H1 (cell line): ENCODE results near the gene MCUB.

Experiments
- BACH1 ChIP-seq: IDR thresholded peaks from 2 replicates; pipeline ENCODE4 v1.6.1; 2012; ENCODE audit warnings: low read length, improper control_type of control experiment
- BCL11A ChIP-seq, 2 experiments: IDR thresholded peaks; one replicate each; pipeline ENCODE4 v1.6.1; 2011; ENCODE audit warnings: low read depth in 2 of 2, low read length in 2 of 2, mild to moderate bottlenecking in 2 of 2
- EP300 ChIP-seq, 2 experiments: IDR thresholded peaks; 1 replicate in 1 of 2; 2 replicates in 1 of 2; pipeline ENCODE4 v1.6.1; 2011 to 2012; ENCODE audit warnings: low read depth in 2 of 2, low read length in 2 of 2, mild to moderate bottlenecking in 2 of 2, borderline replicate concordance in 1 of 2, inconsistent platforms in 1 of 2, moderate library complexity in 1 of 2
- GABPA ChIP-seq: IDR thresholded peaks from 2 replicates; pipeline ENCODE4 v1.6.1; 2011; ENCODE audit warnings: mild to moderate bottlenecking, low read length, moderate library complexity, borderline replicate concordance; ENCODE audit not compliant: insufficient read depth
- POLR2A ChIP-seq, 2 experiments: IDR thresholded peaks; 1 replicate in 1 of 2; 2 replicates in 1 of 2; pipeline ENCODE4 v1.6.1; 2011; ENCODE audit warnings: low read depth in 2 of 2, low read length in 2 of 2, mild to moderate bottlenecking in 2 of 2; ENCODE audit errors: control extremely low read depth in 1 of 2
- RAD21 ChIP-seq, 2 experiments: IDR thresholded peaks in 1 of 2; conservative IDR thresholded peaks in 1 of 2; 2 replicates each; pipeline ENCODE4 v1.6.1; 2011; ENCODE audit warnings: low read depth in 2 of 2, low read length in 2 of 2, improper control_type of control experiment in 1 of 2, inconsistent platforms in 1 of 2, mild to moderate bottlenecking in 1 of 2, moderate library complexity in 1 of 2
- SIRT6 ChIP-seq: IDR thresholded peaks from one replicate; pipeline ENCODE4 v1.7.1; 2012; ENCODE audit warnings: low read length, inconsistent platforms
- TAF1 ChIP-seq: IDR thresholded peaks from 2 replicates; pipeline ENCODE4 v1.6.1; 2011; ENCODE audit warnings: mild to moderate bottlenecking, low read depth, low read length
- TF ChIP-seq, protein P1 (sequence below), 3 experiments: IDR thresholded peaks; 1 replicate in 2 of 3; 2 replicates in 1 of 3; pipeline versions ENCODE4 v1.5.1 to v1.6.1; 2011; ENCODE audit warnings: low read length in 3 of 3, mild to moderate bottlenecking in 3 of 3, inconsistent platforms in 2 of 3, low read depth in 1 of 3, moderate library complexity in 1 of 3; ENCODE audit not compliant: insufficient read depth in 1 of 3; ENCODE audit errors: control extremely low read depth in 1 of 3
- TF ChIP-seq, protein P2 (sequence below): IDR thresholded peaks from 2 replicates; pipeline ENCODE4 v1.6.1; 2012; ENCODE audit warnings: inconsistent platforms

DNA sequence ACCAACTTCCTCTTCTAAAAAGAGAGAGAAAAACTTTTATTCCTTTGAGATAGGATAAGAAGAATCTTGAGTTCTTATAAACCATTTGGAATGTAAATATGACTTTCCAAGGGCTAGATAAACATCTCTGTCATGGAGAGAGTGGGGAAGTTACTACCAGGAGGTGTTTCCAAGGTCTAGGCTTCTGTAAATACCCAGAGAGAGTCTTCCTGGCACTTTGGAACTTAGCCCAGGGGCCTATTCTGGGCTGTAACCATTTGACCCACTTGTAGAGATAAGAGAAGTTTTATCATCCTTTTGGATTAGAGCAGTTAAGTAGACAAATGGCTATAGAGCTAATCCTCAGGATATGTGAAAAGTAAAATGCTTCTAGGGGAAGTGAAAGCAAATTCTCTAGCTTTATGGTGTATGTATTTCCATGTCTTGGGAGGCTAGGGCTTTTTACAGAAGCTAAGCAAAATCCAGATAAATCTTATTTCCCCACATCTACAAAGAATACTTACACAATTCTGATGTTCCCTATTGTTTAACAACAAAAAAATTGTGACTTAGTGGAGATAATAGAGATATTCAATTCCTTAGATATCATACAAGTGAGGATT is 51.1 kb downstream of the MCUB start:
- TF ChIP-seq, protein P1, sequence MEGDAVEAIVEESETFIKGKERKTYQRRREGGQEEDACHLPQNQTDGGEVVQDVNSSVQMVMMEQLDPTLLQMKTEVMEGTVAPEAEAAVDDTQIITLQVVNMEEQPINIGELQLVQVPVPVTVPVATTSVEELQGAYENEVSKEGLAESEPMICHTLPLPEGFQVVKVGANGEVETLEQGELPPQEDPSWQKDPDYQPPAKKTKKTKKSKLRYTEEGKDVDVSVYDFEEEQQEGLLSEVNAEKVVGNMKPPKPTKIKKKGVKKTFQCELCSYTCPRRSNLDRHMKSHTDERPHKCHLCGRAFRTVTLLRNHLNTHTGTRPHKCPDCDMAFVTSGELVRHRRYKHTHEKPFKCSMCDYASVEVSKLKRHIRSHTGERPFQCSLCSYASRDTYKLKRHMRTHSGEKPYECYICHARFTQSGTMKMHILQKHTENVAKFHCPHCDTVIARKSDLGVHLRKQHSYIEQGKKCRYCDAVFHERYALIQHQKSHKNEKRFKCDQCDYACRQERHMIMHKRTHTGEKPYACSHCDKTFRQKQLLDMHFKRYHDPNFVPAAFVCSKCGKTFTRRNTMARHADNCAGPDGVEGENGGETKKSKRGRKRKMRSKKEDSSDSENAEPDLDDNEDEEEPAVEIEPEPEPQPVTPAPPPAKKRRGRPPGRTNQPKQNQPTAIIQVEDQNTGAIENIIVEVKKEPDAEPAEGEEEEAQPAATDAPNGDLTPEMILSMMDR (IDR thresholded peaks at IDR 0.05; ENCODE audit: control extremely low read depth in 1 of 3, insufficient read depth in 1 of 3, low read depth in 1 of 3, low read length in 3 of 3): no peak
- TF ChIP-seq POLR2A (IDR thresholded peaks at IDR 0.05; ENCODE audit: control extremely low read depth in 1 of 2, low read depth in 2 of 2, low read length in 2 of 2) (no peak), EP300 (IDR thresholded peaks at IDR 0.05; ENCODE audit: borderline replicate concordance in 1 of 2, low read depth in 2 of 2, low read length in 2 of 2) (no peak), BACH1 (no peak), BCL11A (IDR thresholded peaks at IDR 0.05; ENCODE audit: low read depth in 2 of 2, low read length in 2 of 2) (no peak), SIRT6 (no peak), RAD21 (IDR thresholded peaks at IDR 0.05 in 1 of 2, conservative IDR thresholded peaks at IDR 0.05 in 1 of 2; ENCODE audit: low read depth in 2 of 2, low read length in 2 of 2) (no peak), GABPA (no peak), TAF1 (no peak)
- TF ChIP-seq, protein P2, sequence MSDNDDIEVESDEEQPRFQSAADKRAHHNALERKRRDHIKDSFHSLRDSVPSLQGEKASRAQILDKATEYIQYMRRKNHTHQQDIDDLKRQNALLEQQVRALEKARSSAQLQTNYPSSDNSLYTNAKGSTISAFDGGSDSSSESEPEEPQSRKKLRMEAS: no peak
